HCT116 (cell line): ENCODE results near the gene RAB5IF.
A peak's percentile ranks its signal among the peaks of the same experiment; 100 is the strongest.

Source experiments
- ATF3 ChIP-seq: IDR thresholded peaks from 2 replicates; pipeline ENCODE4 v1.6.1; 2012
- CTCF ChIP-seq, 3 experiments: fragments of 200-600 bp in 1 of 3; sonication (generic) in 1 of 3; IDR thresholded peaks in 2 of 3; conservative IDR thresholded peaks in 1 of 3; 2 replicates each; pipeline ENCODE4 v1.5.1; 2012 to 2017; ENCODE audit warnings: low read depth in 2 of 3, low read length in 2 of 3, antibody characterized with exemption in 1 of 3, borderline replicate concordance in 1 of 3, control low read depth in 1 of 3, mild to moderate bottlenecking in 1 of 3, mixed read lengths in 1 of 3, mixed run types in 1 of 3, moderate library complexity in 1 of 3; ENCODE audit not compliant: insufficient read depth in 1 of 3
- EZH2phosphoT487 ChIP-seq: fragments of 200-600 bp; IDR thresholded peaks from 2 replicates; pipeline ENCODE4 v1.6.1; 2018; ENCODE audit warnings: antibody characterized with exemption, borderline replicate concordance
- MAX ChIP-seq: IDR thresholded peaks from 2 replicates; pipeline ENCODE4 v1.6.1; 2012
- POLR2A ChIP-seq: IDR thresholded peaks from 2 replicates; pipeline ENCODE4 v1.7.0; 2011; ENCODE audit warnings: borderline replicate concordance; ENCODE audit not compliant: insufficient read depth, insufficient read length; ENCODE audit errors: extremely low read depth
- RAD21 ChIP-seq: IDR thresholded peaks from 2 replicates; pipeline ENCODE4 v1.6.1; 2012; ENCODE audit warnings: low read depth, mild to moderate bottlenecking
- SP1 ChIP-seq: IDR thresholded peaks from 2 replicates; pipeline ENCODE4 v1.6.1; 2012; ENCODE audit warnings: low read depth
- YY1 ChIP-seq: IDR thresholded peaks from 2 replicates; pipeline ENCODE4 v1.6.1; 2011; ENCODE audit warnings: low read length, low read depth, moderate library complexity, mild to moderate bottlenecking; ENCODE audit not compliant: insufficient replicate concordance; ENCODE audit errors: extremely low read depth

GRCh38 chr20:36573103-36573797 lies 32.3 kb upstream of the RAB5IF start, which contains the start of gene TGIF2:
- TF ChIP-seq EZH2phosphoT487 (no peak), CTCF (IDR thresholded peaks at IDR 0.05 in 2 of 3, conservative IDR thresholded peaks at IDR 0.05 in 1 of 3; ENCODE audit: borderline replicate concordance in 1 of 3, insufficient read depth in 1 of 3, low read depth in 2 of 3, low read length in 2 of 3) (no peak), MAX (peak; percentile 30; the same call in 1 of the 2 replicates), POLR2A (no peak), ATF3 (no peak), RAD21 (no peak), YY1 (no peak), SP1 (no peak)
